Measurements from ENCODE around the gene GAB2.

DNA sequence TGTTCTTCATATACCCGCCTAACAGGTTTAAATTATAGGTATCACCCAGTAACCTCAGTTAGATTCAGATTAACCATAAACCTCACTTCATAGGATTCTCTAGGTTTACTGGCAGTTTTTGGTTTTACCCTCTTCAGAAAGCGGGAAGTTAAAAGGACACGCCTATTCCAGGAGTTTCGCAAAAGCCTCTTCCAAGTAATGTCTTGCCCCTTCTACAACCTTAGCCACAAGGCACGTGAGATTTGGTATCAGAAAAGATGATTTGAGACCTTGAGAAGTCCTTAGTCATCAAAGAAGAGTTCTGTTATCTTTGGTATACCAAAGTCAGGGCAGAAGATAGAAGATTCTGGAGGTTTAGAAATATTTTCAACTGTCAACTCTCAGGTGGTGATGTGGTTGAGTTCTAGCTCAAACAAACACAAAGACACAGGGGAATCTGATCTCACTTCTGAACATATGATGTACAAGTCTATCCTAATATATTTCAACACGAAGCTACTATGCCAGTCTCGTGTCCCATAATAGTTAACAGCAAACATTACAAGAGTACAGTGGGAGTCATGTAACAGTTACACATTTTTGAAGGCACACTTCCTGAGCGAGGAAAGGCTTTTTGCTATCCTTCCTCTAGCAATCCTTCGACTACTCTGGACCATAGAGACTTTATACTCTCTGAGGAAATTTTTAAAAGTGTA lies 125.4 kb downstream of the GAB2 start:
- TF ChIP-seq, protein P1, sequence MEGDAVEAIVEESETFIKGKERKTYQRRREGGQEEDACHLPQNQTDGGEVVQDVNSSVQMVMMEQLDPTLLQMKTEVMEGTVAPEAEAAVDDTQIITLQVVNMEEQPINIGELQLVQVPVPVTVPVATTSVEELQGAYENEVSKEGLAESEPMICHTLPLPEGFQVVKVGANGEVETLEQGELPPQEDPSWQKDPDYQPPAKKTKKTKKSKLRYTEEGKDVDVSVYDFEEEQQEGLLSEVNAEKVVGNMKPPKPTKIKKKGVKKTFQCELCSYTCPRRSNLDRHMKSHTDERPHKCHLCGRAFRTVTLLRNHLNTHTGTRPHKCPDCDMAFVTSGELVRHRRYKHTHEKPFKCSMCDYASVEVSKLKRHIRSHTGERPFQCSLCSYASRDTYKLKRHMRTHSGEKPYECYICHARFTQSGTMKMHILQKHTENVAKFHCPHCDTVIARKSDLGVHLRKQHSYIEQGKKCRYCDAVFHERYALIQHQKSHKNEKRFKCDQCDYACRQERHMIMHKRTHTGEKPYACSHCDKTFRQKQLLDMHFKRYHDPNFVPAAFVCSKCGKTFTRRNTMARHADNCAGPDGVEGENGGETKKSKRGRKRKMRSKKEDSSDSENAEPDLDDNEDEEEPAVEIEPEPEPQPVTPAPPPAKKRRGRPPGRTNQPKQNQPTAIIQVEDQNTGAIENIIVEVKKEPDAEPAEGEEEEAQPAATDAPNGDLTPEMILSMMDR (IDR thresholded peaks at IDR 0.05; ENCODE audit: low read length): no peak
- TF ChIP-seq EZH2 (IDR thresholded peaks at IDR 0.05; ENCODE audit: borderline replicate concordance, low read length): no peak
